Left hindlimb (tissue), 1 donor: Measurements from ENCODE around the gene SNAP29.
"Not testable (repeated sequence)": the region's sequence is repeated elsewhere in the genome, so short reads cannot be mapped to it uniquely, and the experiment has no call there.

Experiments
- DNase-seq: peaks from one replicate; pipeline ENCODE4 v3.0.0-alpha.2; 2018

Gene SNAP29

DNA sequence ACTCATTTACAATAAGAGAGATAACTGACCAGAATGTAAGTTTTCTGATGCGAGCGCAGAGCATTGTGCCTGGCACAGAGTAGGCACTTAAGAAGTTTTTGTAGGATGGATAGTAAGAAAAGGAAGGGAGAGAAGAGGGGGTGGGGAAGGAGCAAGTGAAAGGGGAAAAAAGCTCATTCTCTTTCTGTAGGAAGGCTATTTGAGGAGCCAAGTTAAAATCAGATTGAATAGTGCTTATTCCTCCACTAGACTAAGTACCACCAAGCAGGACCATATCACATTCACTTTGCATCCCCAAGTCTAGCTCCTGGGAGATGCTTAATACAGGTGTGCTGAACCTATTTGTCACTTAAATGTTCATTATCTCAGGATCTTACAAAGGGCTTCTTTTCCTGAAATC is 44.3 kb downstream of the SNAP29 start:
- DNase-seq = no peak

DNA sequence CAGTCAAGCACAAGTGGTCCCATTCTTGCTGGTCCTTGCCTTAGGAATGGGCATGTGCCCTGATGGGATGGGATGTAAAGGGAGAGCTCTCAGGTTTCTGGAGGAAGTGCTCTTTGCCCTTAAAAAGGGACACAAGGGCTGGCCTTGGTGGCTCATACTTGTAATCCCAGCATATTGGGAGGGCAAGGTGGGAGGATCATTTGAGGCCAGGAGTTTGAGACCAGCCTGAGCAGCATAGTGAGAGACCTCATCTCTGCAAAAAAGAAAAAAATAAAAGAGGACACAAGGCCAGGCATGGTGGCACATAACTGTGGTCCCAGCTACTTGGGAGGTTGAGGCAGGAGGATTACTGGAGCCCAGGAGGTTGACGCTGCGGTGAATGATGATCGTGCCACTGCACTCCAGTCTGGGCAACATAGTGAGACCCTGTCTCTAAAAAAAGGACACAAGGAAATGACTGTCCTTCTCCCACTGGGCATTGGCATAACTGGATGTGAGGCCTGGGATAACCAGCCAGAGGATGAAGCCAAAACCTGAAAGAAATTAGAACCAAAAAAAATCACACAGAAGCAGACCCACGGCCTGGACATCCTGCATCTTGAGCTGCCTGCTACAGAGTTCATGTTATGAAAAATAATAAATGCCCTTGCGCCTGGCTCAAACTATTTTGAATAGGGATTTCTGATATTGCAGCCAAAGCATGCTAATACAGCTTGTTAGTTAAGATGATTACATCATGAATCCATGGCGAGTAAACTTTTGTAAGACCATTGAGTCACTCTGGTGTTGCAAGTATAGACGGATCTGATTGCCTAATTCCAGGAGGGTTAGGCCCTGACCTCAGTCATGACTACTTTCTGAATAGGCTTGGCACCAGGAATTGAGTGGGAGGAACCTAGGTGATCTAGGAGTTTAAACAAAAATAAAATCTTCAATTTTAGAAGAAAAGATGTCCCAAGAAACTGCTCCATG is 45.5 kb downstream of the SNAP29 start:
- DNase-seq = no peak

GRCh38 chr22:20904980-20905355 is 46.2 kb downstream of the SNAP29 start:
- no peak for DNase-seq

DNA sequence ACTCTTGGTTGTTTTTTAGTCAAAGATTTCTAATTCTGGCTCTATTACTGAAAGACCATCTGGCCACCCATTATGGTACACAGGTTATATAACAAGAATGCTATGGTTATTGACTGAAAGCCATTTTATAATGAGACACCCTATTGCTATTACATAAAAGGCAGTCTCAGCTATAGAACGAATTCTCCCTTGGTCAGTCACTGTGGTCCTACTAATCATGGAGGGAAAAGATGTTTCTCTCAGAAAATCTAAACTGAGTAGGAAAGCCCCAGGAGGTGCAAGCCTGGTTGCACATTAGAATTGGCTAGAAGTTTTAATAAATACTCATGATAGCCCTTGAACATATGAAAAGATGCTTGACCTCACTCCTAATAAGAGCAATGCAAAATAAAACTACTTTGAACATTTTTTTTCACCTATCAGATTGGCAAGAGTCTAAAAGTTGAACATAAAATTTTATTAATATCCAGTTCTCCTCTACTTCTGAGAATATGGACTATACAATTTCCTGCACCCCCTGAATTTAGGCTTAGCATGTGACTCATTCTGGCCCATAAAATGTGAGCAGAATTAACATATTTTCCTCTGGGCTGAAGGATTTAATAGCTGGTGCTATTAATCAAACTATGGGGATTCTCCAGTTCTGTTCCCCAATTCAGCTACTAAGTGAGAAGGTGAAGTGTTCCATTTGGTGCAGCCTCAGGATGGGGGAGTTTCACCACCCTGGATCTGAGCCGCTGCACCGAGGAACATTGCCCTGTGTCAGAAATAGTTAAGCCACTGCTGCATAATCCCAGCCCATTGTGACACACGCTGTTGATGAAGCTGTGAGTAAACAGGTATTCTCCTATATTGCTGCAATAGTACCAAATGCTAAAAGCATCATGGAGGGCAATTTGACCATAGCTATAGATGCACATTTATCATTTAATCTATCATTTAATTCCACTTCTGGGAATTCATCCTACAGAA is 46.9 kb downstream of the SNAP29 start:
- no peak for DNase-seq

DNA sequence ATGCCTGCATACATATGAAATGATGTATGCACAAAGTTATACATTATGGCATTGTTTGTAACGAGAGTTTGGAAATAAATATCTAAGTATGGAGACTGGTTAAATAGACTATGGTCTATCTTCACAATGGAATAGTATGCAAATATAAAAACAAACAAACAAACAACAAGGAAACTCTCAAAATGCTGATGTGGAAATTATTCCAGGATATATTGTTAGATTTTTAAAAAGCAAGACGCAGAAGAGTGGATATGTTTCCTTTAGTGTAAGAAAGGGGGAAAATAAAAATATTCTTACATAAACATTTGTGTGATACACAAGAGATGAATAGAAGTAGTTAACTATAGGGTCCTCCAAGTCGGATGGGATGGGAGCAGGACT is 47.6 kb downstream of the SNAP29 start:
- DNase-seq = no peak

GRCh38 chr22:20908717-20909116 is 49.9 kb downstream of the SNAP29 start:
- not testable (repeated sequence) for DNase-seq

- no peak for DNase-seq
These were observed 50.9 kb downstream of the SNAP29 start for GRCh38 chr22:20909543-20910303.

DNA sequence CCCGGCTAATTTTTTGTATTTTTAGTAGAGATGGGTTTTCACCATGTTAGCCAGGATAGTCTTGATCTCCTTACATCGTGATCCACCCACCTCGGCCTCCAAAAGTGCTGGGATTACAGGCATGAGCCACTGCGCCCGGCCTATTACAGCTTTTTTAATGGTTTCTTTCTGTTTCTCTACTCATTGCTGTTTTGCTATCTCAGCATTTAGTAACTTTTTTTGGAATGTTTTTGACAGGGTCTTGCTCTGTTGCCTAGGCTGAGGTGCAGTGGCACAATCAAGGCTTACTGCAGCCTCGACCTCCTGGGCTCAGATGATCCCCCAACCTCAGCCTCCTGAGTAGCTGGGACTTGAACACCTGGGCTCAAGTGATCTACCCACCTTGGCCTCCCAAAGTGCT is 53.7 kb downstream of the SNAP29 start:
- no peak for DNase-seq

DNA sequence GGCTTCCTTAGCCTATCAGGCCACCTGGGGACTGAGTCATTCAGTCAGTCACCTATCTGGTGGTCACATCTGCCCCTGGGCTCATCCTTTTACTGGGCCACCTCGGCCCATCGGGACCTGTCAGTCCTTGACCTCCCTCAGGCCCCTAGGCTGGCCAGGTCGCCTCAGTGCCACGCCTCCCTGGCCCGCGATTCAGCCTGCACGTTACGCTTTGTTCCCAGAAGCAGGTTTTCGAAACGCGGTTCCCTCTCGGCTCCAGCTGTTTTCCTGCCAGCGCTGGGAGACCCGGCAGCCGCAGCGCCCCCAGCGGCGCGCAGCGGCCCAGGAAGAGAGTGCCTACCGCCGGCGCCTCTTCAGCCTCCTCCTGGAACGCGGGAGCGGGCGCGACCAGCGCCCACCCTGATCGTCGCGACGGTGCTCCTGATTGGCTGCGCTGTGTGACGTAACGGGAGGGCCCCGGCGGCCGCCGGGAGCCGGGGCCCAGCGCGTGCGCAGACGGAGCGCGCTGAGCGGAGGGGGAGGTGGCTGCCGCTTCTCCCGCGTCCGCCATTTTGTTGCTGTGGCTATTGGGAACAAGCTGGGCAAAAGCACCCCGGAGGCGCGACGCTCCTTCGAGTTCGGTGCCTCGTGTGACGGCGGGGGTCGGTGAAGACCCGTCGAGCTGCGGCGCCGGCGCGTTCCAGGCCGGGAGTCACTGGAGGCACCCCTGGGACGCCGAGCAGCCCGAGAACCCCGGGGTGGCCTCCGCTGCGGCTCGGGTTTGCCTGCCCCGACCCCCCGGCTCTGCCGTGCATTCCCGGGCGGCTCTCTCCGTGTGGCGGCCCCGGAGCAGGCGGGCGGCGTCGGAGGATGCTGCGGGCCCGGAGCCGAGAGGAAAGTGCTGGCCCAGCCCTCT is 58.4 kb downstream of the SNAP29 start, which contains the start of gene CRKL:
TSS of gene CRKL (plus strand) at position 492 of the 895 bp plus-strand sequence. CDS start 528 bp downstream, outside the sequence.
- peak; percentile 98 for DNase-seq

DNA sequence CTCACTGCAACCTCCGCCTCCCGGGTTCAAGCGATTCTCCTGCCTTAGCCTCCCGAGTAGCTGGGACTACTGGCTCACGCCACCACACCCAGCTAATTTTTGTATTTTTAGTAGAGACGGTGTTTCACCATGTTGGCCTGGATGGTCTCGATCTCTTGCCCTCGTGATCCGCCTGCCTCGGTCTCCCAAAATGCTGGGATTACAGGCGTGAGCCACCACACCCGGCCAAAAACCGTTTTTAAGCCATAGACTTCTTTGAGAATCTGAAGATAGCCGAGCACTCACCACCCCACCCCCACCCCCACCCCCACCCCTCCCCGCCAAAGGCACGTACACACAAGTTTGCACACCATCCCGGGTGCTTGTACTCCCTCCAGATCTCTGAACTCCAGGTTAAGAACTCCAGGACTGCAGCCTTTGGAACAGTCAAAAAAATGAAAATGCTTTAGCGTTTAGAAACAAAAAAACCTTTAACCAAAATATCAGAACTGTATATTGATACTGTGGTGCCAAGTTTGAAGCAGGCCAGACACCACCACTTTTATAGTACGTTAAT is 59.9 kb downstream of the SNAP29 start:
- no peak for DNase-seq

DNA sequence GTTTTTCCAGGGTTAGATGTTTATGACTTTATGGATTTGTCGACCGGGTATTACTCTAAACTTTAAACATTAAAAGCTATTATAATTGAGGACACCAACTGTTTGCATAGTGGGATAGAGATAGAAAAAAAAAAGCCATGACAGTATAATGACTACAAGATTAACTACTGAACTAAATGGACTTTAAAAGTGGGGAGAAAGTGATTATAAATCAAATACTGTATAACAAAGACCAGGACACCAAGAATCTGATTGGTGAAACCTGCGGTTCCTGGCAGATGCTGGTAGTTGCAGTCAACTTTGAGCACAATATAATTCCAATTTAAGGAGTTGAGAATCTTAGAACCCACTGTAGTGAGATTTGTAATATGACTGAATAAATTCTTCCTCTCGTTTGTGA is 60.9 kb downstream of the SNAP29 start:
- DNase-seq = no peak

DNA sequence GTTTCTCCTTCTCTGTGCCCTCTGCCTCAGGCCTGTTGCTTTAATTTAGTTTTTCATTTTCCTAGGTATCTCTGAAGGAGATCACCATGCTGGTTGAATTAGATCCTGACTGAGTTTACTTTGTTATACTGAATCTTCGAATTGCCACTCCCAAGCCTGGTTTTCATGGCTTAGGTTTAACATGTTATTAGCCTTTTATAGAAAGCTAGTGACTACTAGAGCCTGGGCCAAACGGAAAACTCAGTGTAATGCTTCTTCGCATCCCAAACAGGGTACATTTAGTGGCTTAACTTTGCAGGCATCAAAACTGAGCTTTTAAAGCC is 62.0 kb downstream of the SNAP29 start:
- no peak for DNase-seq

DNA sequence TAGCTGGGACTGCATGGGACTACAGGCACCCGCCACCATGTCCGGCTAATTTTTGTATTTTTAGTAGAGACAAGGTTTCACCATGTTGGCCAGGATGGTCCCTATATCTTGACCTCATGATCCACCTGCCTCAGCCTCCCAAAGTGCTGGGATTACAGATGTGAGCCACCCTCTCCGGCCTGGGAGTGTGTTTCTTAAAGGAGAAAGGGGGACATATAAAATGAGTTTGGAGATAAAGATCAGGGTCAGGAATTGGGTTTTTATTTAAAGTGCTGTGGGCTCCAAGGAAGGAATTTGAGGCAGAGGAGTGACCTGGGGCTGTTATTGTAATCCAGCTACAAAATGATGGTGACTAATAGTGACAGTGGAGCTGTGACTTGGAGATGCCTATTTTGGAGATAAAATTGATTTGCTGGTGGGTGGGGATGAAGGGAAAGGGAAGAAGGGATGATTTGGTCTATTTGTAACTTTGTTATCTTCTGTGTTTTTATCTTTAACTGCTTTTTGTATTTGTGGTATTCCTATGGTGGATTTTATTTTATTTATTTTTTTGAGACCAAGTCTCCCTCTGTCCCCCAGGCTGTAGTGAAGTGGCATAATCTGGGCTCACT is 63.4 kb downstream of the SNAP29 start:
- no peak for DNase-seq

DNA sequence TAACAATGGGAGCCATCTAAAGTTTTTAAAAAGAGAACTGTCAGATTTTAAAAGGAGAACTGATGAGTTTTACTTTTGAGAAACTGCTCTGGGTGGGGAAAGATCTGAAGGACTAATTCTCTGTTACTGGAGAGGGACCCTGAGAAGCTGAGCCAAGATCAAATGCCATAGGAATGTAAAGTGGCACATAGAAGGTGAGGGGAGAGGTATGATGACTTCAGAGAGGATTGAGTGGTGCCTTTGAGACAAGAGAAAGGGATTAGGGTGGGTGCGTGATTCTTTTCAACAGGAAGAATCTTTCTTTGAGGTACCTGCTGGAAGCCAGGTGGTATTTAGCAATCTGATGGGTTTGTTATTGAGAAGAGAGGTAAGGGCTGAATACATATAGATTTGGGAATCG is 67.4 kb downstream of the SNAP29 start:
- no peak for DNase-seq

- no peak for DNase-seq
These were observed 69.2 kb downstream of the SNAP29 start for GRCh38 chr22:20927940-20928572.

DNA sequence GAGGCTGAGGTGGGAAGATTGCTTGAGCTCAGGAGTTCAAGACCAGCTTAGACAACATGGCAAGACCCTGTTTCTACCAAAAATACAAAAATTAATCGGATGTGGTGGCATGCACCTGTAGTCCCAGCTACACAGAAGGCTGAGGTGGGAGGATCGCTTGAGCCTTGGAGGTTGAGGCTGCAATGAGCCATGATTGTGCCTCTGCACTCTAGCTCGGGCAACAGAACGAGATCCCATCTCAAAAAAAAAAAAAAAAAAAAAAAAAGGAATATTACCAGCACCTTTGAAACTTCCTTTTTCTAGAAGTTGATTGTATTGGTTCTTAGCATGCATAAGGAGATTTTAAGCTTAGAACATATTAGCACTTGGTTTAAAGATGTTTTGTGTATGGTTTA is 69.8 kb downstream of the SNAP29 start:
- no peak for DNase-seq

- no peak for DNase-seq
These were observed 71.2 kb downstream of the SNAP29 start for GRCh38 chr22:20930004-20930403.

GRCh38 chr22:20930435-20930834 is 71.6 kb downstream of the SNAP29 start:
- not testable (repeated sequence) for DNase-seq

- no peak for DNase-seq
These were observed 72.4 kb downstream of the SNAP29 start for GRCh38 chr22:20931126-20931654.

GRCh38 chr22:20933910-20934309 is 75.1 kb downstream of the SNAP29 start:
- DNase-seq = no peak
